Measurements from ENCODE around the gene VSTM1. TPM values are rescaled to one million over a fixed set of nuclear protein-coding genes. Genes with fewer than 3 reads are reported as not detected.
A peak's percentile ranks its signal among the peaks of the same experiment; 100 is the strongest.
"Not testable (repeated sequence)": the region's sequence is repeated elsewhere in the genome, so short reads cannot be mapped to it uniquely, and the experiment has no call there.

The VSTM1 gene
- total and polyA plus RNA-seq, 4 donors, result 0.07 to 1.3 TPM; not detected in 2

- TF ChIP-seq, protein P1, sequence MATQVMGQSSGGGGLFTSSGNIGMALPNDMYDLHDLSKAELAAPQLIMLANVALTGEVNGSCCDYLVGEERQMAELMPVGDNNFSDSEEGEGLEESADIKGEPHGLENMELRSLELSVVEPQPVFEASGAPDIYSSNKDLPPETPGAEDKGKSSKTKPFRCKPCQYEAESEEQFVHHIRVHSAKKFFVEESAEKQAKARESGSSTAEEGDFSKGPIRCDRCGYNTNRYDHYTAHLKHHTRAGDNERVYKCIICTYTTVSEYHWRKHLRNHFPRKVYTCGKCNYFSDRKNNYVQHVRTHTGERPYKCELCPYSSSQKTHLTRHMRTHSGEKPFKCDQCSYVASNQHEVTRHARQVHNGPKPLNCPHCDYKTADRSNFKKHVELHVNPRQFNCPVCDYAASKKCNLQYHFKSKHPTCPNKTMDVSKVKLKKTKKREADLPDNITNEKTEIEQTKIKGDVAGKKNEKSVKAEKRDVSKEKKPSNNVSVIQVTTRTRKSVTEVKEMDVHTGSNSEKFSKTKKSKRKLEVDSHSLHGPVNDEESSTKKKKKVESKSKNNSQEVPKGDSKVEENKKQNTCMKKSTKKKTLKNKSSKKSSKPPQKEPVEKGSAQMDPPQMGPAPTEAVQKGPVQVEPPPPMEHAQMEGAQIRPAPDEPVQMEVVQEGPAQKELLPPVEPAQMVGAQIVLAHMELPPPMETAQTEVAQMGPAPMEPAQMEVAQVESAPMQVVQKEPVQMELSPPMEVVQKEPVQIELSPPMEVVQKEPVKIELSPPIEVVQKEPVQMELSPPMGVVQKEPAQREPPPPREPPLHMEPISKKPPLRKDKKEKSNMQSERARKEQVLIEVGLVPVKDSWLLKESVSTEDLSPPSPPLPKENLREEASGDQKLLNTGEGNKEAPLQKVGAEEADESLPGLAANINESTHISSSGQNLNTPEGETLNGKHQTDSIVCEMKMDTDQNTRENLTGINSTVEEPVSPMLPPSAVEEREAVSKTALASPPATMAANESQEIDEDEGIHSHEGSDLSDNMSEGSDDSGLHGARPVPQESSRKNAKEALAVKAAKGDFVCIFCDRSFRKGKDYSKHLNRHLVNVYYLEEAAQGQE (IDR thresholded peaks at IDR 0.05), result no peak
- no peak for TF ChIP-seq FOXA1 (IDR thresholded peaks at IDR 0.05)
- peak; percentile 28 for TF ChIP-seq SP1 (IDR thresholded peaks at IDR 0.05)
- TF ChIP-seq, protein P2, sequence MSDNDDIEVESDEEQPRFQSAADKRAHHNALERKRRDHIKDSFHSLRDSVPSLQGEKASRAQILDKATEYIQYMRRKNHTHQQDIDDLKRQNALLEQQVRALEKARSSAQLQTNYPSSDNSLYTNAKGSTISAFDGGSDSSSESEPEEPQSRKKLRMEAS (IDR thresholded peaks at IDR 0.05), result peak; percentile 38
These were observed 38.9 kb upstream of the VSTM1 start, which contains the start of gene NDUFA3 (continued) for GRCh38 chr19:54102421-54103169.

DNA sequence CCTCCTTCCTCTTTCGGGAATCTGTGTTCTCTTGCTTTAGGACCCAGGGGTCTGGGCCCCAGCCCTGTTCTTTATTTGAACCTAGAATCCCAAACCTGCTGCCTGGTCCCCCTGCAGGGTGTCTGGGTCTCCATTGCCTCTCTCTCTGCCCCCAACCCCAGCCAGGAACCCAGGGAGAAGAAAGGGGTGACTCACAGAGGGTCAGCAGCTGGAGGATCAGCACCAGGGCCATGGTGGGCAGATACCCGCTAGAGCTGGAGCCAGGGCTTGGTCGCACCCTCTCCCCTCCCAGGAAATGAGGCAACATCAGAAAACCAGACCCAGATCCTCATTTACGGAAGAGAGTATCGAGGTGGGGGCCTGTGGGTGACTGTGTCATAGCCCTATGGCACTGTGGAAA lies 36.9 kb upstream of the VSTM1 start, which contains the start of gene OSCAR:
TSS of gene OSCAR (minus strand) at position 243 of the 400 bp plus-strand sequence. CDS start at position 232, 11 bp downstream.
- H3K27me3 ChIP-seq (ENCODE audit: control insufficient read depth in 4 of 4, insufficient read depth in 4 of 4, low read length in 3 of 4), result no peaks in the 10 kb centered on the region
- WGBS, result 55% methylated on average over 5 of the region's 5 CpGs
- H3K9me3 ChIP-seq (ENCODE audit: control insufficient read depth in 4 of 4, low read length in 3 of 4), result no peaks in the 10 kb centered on the region
- TF ChIP-seq JUND (IDR thresholded peaks at IDR 0.05), result no peak
- TF ChIP-seq FOXA1 (IDR thresholded peaks at IDR 0.05), result no peak
- H3K9ac ChIP-seq (ENCODE audit: low read depth in 1 of 2, low read length in 2 of 2), result peak within 1 kb of the TSS in 1 of 2 donors; percentile 47
- H3K36me3 ChIP-seq (ENCODE audit: control insufficient read depth in 4 of 4, insufficient read depth in 3 of 4, low read depth in 1 of 4, low read length in 3 of 4), result peaks cover 0 to under 1% (median under 1%) of the 10 kb centered on the region in 4 donors
- H3K27ac ChIP-seq (ENCODE audit: low read depth in 1 of 2, low read length in 2 of 2), result peak within 1 kb of the TSS in 1 of 2 donors; percentile 0
- peaks cover 5 to 24% (median 12%) of the 10 kb centered on the region in 4 donors for H3K4me1 ChIP-seq (ENCODE audit: control insufficient read depth in 4 of 4, insufficient read depth in 4 of 4, low read length in 3 of 4)
- no peak for DNase-seq (ENCODE audit: low spot score)
- no peak within 1 kb of the TSS for H3K4me3 ChIP-seq (ENCODE audit: low read depth in 1 of 3, low read length in 3 of 3)

DNA sequence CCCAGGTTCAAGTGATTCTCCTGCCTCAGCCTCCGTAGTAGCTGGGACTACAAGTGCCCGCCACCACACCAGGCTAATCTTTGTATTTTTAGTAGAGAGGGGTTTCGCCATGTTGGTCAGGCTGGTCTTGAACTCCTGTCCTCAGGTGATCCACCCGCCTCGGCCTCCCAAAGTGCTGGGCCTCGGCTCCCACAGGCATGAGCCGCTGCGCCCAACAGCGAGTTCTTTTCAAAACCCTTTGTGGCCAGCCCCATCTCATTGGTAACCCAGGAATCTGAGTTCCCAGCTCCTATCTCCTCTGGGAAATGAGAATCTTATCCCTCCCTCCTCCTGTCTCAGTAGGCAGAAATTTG lies 36.2 kb upstream of the VSTM1 start:
- H3K27ac ChIP-seq (ENCODE audit: low read depth in 1 of 2, low read length in 2 of 2); H3K4me3 ChIP-seq (ENCODE audit: low read depth in 1 of 3, low read length in 3 of 3); H3K9ac ChIP-seq (ENCODE audit: low read depth in 1 of 2, low read length in 2 of 2); H3K36me3 ChIP-seq (ENCODE audit: control insufficient read depth in 4 of 4, insufficient read depth in 3 of 4, low read depth in 1 of 4, low read length in 3 of 4); H3K9me3 ChIP-seq (ENCODE audit: control insufficient read depth in 4 of 4, low read length in 3 of 4); H3K27me3 ChIP-seq (ENCODE audit: control insufficient read depth in 4 of 4, insufficient read depth in 4 of 4, low read length in 3 of 4); DNase-seq (ENCODE audit: low spot score): not testable (repeated sequence)
- H3K4me1 ChIP-seq (ENCODE audit: control insufficient read depth in 4 of 4, insufficient read depth in 4 of 4, low read length in 3 of 4), result peaks cover 5 to 21% (median 13%) of the 10 kb centered on the region in 4 donors
- WGBS, result 74% methylated on average over 9 of the region's 9 CpGs

DNA sequence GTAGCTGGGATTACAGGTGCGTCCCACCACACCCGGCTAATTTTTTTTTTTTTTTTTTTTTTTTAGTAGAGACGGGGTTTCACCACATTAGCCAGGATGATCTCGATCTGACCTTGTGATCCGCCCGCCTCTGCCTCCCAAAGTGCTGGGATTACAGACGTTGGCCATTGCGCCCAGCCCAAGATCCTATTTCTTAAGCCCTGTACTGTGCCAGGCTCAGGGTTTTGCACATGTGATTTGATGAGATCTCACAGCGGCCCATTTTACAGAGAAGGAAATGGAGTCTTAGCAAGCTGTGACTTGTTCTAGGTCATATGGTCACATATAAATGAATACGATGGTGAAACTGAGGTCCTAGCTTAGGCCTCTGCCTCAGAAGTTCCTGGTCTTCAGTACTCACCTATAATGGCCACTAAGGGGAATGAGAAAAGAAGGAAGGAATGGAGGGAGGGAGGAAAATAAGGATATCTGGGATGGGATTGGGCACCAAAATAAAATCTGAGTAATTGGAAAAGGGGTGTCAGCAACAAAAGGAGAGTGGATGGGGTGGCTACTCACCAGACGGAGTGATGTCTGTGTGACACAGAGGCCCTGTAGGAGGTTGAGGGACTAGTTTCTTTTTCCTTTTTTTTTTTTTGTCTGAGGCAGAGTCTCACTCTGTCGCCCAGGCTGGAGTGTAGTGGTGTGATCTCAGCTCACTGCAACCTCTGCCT lies 35.6 kb upstream of the VSTM1 start:
- 83% methylated on average over 12 of the region's 12 CpGs for WGBS
- TF ChIP-seq, protein P3, sequence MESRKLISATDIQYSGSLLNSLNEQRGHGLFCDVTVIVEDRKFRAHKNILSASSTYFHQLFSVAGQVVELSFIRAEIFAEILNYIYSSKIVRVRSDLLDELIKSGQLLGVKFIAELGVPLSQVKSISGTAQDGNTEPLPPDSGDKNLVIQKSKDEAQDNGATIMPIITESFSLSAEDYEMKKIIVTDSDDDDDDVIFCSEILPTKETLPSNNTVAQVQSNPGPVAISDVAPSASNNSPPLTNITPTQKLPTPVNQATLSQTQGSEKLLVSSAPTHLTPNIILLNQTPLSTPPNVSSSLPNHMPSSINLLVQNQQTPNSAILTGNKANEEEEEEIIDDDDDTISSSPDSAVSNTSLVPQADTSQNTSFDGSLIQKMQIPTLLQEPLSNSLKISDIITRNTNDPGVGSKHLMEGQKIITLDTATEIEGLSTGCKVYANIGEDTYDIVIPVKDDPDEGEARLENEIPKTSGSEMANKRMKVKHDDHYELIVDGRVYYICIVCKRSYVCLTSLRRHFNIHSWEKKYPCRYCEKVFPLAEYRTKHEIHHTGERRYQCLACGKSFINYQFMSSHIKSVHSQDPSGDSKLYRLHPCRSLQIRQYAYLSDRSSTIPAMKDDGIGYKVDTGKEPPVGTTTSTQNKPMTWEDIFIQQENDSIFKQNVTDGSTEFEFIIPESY (IDR thresholded peaks at IDR 0.05), result no peak
- TF ChIP-seq EGR1 (IDR thresholded peaks at IDR 0.05; ENCODE audit: low read depth in 2 of 2), result no peak
- TF ChIP-seq RXRA (IDR thresholded peaks at IDR 0.05), result no peak
- TF ChIP-seq HNF4G (IDR thresholded peaks at IDR 0.05), result no peak
- no peak for TF ChIP-seq CTCF (IDR thresholded peaks at IDR 0.05; ENCODE audit: low read depth, low read length, missing input control)
- TF ChIP-seq RAD21 (IDR thresholded peaks at IDR 0.05), result no peak
- no peak for DNase-seq (ENCODE audit: low spot score)
- peaks cover 0 to 4% (median 0%) of the 10 kb centered on the region in 4 donors for H3K27me3 ChIP-seq (ENCODE audit: control insufficient read depth in 4 of 4, insufficient read depth in 4 of 4, low read length in 3 of 4)
- peaks cover 5 to 17% (median 13%) of the 10 kb centered on the region in 4 donors for H3K4me1 ChIP-seq (ENCODE audit: control insufficient read depth in 4 of 4, insufficient read depth in 4 of 4, low read length in 3 of 4)
- no peak overlapping the region for H3K4me3 ChIP-seq (ENCODE audit: low read depth in 1 of 3, low read length in 3 of 3)
- no peak overlapping the region for H3K9ac ChIP-seq (ENCODE audit: low read depth in 1 of 2, low read length in 2 of 2)
- H3K27ac ChIP-seq (ENCODE audit: low read depth in 1 of 2, low read length in 2 of 2), result no peak overlapping the region
- H3K36me3 ChIP-seq (ENCODE audit: control insufficient read depth in 4 of 4, insufficient read depth in 3 of 4, low read depth in 1 of 4, low read length in 3 of 4), result no peaks in the 10 kb centered on the region
- no peaks in the 10 kb centered on the region for H3K9me3 ChIP-seq (ENCODE audit: control insufficient read depth in 4 of 4, low read length in 3 of 4)
